ENCODE measurements around the gene APOA5.
"Not testable (repeated sequence)": the region's sequence is repeated elsewhere in the genome, so short reads cannot be mapped to it uniquely, and the experiment has no call there.

Gene APOA5

GRCh38 chr11:116774661-116775060, 17.0 kb downstream of the APOA5 start:
- DNase-seq (ENCODE audit: low read depth) = peak; percentile 18
- TF ChIP-seq MYC (IDR thresholded peaks at IDR 0.05; ENCODE audit: low read depth, low read length) (no peak), MAX (IDR thresholded peaks at IDR 0.05; ENCODE audit: low read depth, low read length) (no peak), CTCF (IDR thresholded peaks at IDR 0.05; ENCODE audit: low read depth, low read length) (no peak), POLR2A (IDR thresholded peaks at IDR 0.05; ENCODE audit: extremely low read depth, insufficient read length) (no peak)
- H3K4me3 ChIP-seq (ENCODE audit: low read depth, low read length) = no peak overlapping the region

GRCh38 chr11:116773203-116774097, 18.2 kb downstream of the APOA5 start:
- peak overlapping the region; percentile 94 for H3K4me3 ChIP-seq (ENCODE audit: low read depth, low read length)
- TF ChIP-seq MAX (IDR thresholded peaks at IDR 0.05; ENCODE audit: low read depth, low read length) (peak; percentile 57; the same call in 1 of the 2 replicates), MYC (IDR thresholded peaks at IDR 0.05; ENCODE audit: low read depth, low read length) (peak; percentile 68; the same call in 1 of the 2 replicates), POLR2A (IDR thresholded peaks at IDR 0.05; ENCODE audit: extremely low read depth, insufficient read length) (no peak)
- DNase-seq (ENCODE audit: low read depth) = peak; percentile 83

DNA sequence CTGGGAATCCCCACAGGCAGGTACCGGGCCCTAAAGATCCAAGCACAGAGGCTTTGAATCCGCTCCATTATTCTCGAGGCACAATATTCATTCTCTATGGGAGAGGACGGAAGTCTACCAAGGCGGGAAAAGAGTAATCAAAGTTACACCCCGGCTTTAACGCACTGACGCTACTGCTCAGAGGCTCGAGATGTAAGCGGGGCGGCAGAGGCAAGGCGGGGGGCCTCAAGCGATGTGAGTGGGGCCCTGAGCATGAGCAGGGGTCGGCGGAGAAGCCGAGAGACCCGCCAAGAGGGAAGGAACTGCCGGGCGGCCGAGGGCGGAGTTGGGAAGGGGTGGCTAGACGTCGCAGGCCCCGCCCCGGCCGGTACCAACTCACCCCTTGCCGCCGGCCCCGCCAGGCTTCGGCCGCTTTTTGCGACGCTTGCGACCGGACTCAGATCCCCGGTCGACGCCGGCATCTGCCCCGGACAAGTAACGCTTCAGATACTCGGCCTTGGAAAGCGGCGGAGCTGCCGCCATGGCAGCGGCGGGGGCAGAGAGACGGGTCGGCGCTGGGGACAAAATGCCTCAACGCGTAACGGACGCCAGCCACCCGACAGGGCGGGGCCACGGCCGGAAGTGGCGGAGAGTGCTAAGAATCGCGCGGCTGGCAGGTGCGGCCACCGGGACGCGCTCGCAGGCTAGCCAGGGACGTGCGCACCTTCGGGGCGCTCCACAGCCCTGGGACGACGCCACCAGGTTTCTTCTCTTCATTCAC, 19.1 kb downstream of the APOA5 start, which contains the start of gene BUD13:
Gene BUD13, minus strand, starts transcription at position 545 of the 760 bp plus-strand sequence. Its CDS starts 23 bp downstream, at position 522.
- H3K4me3 ChIP-seq (ENCODE audit: low read depth, low read length) = peak within 1 kb of the TSS; percentile 94
- TF ChIP-seq POLR2A (IDR thresholded peaks at IDR 0.05; ENCODE audit: extremely low read depth, insufficient read length) (peak; percentile 95), MAX (IDR thresholded peaks at IDR 0.05; ENCODE audit: low read depth, low read length) (peak; percentile 63), CTCF (IDR thresholded peaks at IDR 0.05; ENCODE audit: low read depth, low read length) (no peak), MYC (IDR thresholded peaks at IDR 0.05; ENCODE audit: low read depth, low read length) (peak; percentile 89)
- DNase-seq (ENCODE audit: low read depth) = peak; percentile 95

DNA sequence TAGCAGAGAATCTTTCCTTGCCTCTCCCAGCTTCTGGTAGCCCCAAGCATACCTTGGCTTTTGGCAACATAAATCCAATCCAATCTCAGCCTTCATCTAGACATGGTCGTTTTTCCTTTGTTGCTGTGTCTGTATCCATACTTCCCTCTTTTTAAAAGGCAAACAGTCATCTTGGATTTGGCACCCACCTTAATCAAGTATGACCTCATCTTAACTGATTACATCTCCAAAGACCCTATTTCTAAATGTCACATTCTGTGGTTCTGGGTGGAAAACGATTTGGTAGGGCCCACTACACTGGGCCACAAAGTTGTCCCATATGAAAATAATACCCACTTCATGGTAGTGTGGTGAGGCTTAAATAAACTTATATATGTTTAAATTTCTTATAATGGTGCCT, 19.7 kb downstream of the APOA5 start:
- DNase-seq (ENCODE audit: low read depth) = peak; percentile 18
- H3K4me3 ChIP-seq (ENCODE audit: low read depth, low read length) = peak overlapping the region; percentile 94
- TF ChIP-seq MAX (IDR thresholded peaks at IDR 0.05; ENCODE audit: low read depth, low read length) = no peak
- no peak for TF ChIP-seq CTCF (IDR thresholded peaks at IDR 0.05; ENCODE audit: low read depth, low read length)
- TF ChIP-seq MYC (IDR thresholded peaks at IDR 0.05; ENCODE audit: low read depth, low read length) = no peak
- TF ChIP-seq POLR2A (IDR thresholded peaks at IDR 0.05; ENCODE audit: extremely low read depth, insufficient read length) = no peak

- TF ChIP-seq POLR2A (IDR thresholded peaks at IDR 0.05; ENCODE audit: extremely low read depth, insufficient read length) (no peak), CTCF (IDR thresholded peaks at IDR 0.05; ENCODE audit: low read depth, low read length) (no peak), MYC (IDR thresholded peaks at IDR 0.05; ENCODE audit: low read depth, low read length) (no peak), MAX (IDR thresholded peaks at IDR 0.05; ENCODE audit: low read depth, low read length) (no peak)
- no peak for DNase-seq (ENCODE audit: low read depth)
- H3K4me3 ChIP-seq (ENCODE audit: low read depth, low read length) = no peak overlapping the region
These were observed 29.5 kb downstream of the APOA5 start for GRCh38 chr11:116762132-116762531.

DNA sequence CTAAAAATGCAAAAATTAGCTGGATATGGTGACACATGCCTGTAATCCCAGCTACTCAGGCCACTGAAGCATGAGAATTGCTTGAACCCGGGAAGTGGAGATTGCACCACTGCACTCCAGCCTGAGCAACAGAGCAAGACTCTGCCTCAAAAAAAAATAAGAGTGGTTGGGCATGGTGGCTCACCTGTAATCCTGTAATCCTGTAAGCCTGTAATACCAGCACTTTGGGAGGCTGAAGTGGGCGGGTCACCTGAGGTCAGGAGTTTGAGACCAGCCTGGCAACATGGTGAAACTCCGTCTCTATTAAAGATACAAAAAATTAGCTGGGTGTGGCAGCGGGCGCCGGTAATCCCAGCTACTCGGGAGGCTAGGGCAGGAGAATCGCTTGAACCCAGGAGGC, 35.6 kb downstream of the APOA5 start:
- DNase-seq (ENCODE audit: low read depth); H3K4me3 ChIP-seq (ENCODE audit: low read depth, low read length): not testable (repeated sequence)

Measured in NB4 (cell line).